Hippocampal formation (tissue), 2 donors: ENCODE results near the gene SOCS3.

Experiments used
- DNase-seq, 2 donors: peaks; one replicate each; lab custom pipeline; 2025; lab: John Stamatoyannopoulos, UW

The SOCS3 gene

DNA sequence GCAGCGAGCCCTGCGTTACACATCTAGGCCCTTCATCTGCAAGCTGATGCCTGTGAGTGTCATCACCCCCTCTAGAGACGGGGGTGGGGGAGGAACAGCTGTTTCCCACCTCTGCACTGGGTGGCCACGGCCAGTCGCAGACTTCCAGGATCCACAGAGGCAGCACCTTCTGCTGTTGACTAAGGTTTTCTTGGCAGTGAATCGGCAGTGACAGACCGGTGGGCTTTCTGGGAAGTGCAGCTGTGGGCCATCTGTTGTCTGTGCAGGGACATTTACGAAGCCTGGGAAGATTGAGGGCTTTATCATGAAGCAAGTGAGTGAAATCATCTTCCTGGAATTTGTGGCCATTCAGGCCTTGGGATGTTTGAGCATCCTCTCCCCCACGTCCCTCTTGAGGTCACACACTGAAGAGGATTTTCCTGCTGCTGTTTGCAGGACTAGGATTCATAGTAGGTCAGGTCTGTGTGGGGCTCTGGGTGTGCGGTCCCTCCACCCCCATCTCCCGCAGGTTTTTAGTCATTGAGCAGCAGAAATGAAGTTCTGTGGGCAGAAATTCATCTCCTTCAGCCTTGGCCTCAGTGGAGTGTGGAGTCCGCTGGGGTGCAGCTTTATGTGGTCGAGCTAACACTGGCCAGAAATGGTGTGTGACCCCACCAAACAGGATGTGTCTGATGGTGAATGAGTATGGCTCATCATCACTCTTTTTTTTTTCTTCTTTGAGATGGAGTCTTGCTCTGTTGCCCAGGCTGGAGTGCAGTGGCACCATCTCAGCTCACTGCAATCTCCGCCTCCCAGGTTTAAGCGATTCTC lies 30.6 kb upstream of the SOCS3 start:
- no peak for DNase-seq

DNA sequence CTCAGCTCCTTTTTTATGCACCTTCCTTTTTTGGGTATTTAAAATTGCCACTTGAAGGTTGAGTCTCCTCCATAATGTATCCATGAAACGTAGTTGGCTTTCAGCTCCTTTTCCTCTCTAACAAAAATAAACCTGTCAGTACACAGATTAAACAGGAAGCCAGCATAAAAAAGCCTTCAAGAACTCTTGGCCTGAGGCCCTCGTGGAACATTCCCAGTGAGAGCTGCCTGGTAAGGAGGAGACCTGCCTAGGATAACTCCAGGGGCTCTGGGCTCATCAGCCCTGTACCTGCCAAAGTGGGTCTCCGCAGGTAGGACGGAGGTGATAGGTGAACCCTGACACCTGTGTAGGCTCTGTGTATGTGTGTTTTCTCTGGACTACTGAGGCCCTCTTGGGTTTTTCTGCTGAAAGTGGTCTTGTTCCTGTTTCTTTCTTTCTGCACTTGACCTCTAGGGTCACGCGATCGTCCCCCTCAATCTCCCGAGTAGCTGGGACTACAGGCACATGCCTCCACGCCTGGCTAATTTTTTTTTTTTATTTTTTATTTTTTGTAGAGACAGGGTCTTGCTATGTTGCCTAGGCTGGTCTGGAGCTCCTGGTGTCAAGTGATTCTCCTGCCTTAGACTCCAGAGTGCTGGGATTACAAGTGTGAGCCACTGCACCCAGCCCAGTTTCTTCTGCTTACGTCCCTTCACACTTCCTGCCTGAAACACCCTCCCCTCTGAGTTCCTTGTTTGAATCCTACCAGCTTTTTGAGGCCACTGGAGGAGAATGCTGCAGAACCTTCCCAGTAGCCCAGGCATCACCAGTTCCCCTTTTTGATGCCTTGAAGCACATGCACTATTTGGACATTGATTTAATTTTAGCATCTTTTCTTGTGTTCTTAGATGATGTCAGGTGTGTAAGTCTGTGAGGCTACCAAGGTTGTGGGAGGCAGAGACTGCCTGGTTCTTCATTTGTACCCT lies 28.4 kb upstream of the SOCS3 start:
- peak in 1 of 2 donors; percentile 30 for DNase-seq

DNA sequence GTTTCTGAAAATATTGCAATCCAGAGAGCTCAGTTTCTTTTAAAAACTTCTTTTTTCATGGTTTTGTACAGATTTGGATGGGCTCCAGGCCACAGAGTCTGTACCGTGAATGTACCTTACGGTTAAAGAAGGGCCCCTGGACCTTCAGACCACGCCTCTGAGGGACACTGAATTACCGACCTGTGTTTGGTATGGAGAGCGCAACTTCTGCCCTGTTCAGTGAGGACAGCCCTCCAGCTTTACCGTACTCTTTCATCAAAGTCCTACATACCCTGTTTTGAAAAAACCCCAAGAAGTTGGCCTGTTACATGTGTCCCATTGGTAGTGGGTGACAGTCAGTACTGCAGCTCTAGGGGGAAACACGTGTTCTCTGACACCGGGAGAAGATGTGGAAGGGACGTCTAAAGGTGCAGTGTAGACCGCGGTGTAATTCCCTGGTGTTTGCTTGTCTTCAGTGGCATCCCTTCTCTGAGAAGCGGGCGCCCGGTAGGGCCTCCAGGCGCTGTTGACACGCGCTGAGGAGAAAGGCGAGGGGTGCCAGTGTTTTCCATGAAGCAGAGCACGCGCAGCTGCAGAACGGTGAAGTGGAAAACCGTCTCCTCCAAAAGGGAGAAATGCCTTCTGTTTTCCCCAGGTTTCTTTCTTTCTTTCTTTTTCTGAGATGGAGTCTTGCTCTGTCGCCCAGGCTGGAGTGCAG lies 24.8 kb upstream of the SOCS3 start:
- no peak for DNase-seq

DNA sequence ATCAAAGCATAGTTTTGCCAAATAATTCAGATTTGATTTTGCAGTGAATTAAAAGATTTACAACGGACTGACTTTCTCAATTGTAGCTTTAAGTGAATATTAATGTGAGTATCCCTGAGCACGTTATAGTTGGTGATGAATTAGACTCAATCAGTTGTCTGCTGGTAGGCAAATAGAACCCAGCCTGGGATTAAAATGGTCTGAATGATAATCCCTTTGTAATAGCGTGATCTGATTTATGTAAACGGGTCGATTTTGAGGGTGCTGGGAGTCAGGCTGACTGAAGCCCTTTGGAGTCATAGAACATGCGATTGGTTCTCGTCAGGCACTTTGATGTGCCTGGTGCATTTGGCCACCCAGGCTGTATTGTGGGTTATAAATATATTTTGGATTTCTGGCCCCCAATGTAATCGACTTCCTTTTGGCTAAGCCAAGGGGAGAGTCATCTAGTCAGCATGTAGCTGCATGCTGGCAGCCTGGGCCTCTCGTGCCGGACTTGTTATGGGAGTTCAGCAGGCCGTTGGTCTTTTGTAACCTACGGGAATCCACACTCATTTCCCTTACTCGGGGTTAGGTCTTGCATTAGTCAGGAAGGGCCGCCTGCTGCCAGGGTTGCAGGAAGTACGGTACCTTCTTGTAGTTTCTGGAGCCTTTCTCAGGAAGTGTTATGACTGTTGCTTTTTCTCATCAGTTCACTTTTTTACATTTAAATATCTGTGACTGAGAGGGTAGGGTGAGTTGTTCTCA lies 24.0 kb upstream of the SOCS3 start:
- no peak for DNase-seq

DNA sequence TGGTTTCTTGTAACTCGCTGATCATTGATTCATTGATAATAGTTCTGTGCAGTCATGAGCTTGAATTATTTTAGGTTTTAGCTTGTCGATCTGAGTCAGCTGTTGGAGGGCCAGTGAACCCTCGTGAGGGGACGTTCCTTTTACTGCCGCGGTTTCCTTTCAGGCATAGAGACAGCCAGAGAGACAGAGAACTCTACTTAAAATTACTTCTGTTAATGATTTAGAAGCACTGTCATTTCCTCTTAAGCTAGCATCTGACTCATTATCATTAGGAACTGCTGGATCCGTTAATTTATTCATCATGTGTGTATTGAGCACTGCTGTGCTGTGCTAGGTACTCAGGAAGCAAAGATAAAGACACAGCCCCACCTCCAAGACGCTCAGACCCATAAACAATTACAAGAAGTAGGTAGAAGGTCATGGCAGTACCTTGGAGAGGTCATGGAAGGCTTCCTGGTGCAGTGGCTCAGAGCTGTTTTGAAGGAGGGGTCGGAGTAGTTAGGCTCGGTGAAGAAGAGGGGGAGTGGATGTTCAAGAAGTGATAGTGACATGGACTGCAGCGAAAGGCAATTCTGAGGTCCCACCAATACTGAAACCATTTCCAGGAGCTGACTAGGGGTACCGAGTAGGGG lies 21.8 kb upstream of the SOCS3 start:
- DNase-seq = no peak

DNA sequence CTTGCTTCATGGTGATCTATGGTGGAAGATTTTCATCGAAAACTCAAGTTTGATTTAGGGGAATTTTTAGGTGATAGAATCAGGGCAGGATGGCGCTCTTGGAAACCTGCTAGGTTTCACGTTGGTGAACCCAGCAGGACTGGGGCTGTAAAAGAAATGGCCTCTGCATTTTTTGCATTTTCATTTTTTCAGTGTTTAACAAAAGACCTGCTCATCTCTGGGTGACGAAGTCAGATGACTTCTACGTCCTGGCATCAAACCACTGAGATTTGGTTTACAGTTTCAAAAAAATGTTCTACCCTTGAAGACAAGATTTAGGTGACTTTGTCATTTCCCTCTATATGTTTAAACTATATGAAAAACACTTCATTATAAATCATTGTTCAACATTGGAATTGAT lies 20.5 kb upstream of the SOCS3 start:
- DNase-seq = no peak

DNA sequence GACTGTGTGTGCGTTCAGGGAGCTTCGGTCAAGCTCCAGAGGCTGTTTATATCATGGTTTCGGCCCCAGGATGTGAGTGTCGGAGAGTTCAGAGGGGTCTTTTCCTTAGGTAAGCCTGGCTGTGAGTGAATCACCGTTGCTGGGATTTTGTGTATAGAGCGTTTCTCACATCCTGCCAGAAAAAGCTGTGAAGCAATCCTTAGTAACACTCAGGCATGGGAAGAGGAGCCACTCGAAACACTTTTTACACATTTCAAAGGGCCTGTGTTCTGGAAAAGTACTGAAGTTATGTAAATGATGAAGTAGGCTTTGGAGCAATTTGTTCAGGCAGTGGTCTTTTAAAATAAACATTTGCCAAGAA lies 19.2 kb upstream of the SOCS3 start:
- DNase-seq = no peak

DNA sequence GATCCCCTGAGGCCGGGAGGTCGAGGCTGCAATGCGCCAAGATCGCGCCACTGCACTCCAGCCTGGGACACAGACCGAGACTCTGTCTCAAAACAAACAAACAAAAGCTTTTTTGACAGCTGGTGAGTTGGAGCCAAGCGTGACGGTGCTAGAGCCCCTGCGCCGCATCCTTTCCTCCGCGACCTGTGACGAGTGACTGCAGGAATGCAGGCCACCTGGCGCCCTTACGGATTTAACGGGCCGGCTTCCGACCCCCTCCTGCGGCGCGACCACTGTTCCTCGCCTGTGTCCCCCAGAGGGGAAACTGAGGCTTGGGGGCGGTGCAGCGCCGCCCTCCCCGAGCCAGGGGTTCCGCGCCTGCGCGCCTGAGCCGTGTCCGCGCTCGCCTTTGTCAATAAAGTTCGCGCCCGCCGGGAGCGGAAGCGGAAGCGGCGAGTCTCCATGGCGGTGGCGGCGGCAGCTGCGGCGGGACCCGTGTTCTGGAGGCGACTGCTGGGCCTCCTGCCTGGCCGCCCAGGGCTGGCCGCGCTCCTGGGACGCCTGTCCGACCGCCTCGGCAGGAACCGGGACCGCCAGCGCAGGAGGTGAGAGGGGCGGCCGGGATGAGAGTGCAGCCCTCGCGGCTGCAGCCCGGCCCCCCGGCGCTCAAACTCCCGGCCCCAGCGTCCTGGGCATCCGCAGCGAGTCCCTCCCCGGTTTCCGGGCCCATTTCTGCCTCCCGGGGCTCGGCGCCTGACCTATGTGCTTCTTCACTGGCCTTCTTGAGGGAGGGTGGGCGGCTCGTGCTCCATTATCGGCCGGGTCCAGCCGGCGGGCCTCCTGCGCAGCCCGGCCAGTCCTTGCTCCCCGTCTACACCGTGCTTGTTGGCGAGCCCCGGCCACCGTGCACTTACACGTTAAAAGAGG lies 18.6 kb upstream of the SOCS3 start, which contains the start of gene PGS1:
PGS1 (plus strand) TSS at position 425 of the 906 bp plus-strand sequence; CDS start at position 442, 17 bp downstream.
- peak; percentile 54 to 78 for DNase-seq

DNA sequence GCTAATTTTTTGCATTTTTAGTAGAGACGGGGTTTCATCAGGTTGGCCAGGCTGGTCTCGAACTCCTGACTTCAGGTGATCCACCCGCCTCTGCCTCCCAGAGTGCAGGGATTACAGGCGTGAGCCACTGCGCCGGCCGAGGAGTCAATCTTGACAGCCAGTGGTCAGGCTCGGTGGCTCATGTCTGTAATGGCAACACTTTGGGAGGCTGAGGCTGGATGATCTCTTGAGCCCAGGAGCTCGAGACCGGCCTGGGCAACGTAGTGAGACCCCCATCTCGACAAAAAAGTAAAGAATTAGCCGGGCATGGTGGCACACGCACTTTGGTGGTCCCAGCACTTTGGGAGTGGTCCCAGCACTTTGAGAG lies 18.0 kb upstream of the SOCS3 start:
- no peak for DNase-seq

DNA sequence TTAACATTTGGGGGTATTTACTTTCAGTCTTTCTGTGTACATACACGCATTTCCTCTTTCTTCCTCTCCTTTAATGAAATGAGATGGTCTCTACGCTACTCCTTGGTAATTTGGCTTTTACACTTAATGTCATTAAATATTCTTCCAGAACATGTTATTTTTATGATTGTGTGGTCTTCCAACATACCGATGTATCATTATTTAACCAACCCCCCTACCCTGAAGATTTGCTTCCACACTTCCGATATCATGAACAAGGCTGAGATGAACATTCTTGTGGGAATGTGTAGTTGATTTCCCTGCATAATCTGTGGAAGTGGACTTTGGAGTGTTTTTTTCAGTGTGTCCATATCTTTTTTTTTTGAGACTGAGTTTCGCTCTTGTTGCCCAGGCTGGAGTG lies 16.3 kb upstream of the SOCS3 start:
- DNase-seq = no peak

DNA sequence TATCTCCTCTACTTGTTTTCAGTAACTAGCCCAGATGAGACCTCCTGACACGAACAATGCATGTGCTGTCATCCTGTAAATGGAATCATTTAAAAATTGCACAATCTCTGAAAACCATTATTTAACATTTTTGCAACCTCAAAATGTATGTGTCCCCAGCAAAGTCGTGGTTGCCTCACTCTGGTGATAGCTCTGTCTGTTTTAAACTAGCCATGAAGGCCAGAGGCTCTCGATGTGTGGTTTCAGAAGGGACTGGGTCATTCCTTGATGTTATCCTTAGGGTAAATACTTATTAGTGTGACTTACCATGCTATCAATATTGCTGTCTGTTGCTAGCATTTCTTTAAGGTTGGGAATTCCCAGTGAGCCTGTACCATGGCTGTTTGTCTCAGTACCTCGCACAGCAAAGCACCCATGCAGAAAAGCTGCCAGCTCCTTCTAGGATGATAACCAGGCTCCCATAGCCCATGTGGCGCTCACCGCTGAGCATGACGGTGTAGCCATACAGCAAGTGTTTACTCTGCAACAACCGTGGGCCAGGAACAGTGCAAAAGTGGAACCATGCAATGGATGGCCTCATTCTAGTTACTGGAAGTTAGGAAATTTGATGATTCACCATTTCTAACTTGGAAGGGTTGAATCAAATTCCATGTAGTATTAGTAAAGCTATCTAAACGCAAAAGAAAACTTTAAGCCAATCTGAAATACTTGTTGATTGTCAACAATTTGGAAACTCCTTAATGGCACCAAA lies 15.7 kb upstream of the SOCS3 start:
- no peak for DNase-seq

DNA sequence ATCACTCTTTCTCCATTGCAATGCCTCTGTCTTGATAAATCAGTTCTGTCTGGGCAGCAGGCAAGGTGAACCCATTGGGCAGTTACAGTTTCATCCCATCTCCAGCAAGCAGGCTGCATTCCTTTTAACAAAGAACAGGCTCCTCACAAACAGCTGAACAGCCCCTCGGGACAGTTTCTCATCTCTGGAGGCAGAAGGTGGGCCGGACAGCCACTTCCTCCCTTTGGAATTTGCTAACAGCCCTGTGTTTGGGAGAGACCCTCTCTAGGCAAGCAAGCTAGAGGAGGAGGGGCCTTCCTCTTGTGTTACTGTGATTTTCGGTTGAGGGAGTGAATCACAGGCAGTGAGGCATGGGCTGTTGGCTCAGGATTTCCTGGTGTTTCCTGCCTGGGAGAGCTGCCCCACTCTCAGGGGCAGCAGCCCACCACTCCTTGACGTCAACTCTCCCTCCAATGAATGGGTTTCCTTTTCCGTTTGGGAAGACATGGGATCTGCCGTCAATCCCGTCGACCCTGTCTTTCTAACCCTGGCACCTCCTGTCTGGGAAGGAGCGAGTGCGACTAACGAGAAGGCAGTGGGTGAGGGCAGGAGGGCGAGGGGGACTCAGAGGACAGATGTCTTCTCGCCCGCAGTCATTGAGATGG lies 14.9 kb upstream of the SOCS3 start:
- no peak for DNase-seq

DNA sequence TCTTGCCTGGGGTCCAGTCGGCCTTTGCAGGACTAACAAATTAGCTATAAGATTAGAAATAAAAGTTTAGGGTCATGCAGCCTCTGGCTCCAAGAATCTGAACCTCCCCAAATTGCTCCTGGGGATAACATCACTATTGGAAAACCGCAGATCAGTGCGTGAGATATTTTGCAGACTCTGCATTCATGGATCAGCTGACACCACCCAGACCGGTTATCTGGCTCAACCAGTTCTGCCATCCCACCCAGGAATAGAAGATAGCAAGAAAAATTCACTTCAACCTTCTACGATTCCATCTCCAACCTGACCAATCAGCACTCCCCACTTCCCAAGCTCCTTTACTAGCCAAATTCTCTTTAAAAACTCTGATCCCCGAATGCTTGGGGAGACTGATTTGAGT lies 14.3 kb upstream of the SOCS3 start:
- no peak for DNase-seq

DNA sequence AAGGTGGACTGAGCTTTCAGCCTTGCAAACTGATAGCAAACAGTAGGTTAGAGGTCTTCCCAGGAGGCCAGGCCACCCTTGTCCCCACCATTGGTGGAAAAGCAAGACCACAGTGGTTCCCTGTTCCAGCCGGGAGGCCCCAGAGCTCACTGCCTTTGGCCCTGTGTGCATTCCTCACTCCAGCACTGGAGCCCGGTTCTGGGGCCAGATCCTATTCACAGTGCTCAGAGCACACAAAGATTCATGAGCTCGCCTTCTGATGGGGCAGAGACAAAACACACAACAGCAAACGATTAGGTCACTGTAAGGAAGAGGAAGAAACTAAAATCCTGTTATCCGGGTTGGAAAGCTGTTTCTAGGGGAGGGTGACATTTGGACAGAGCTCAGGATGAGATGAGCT lies 13.0 kb upstream of the SOCS3 start:
- no peak for DNase-seq

DNA sequence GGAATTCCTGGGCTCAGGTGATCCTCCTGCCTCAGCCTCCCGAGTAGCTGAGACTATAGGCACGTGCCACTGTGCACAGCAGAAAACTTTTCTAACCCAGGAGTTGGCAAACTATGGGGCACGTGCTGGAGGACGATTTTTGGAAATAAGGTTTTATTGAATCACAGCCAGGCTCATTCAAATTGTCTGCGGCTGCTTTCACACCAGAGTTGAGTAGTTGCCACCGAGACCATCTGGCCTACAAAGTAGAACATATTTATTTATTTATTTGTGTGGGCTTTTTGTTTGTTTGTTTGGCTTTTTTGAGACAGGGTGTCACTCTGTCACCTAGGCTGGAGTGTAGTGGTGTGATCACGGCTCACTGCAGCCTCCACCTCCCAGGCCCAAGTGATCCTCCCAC lies 11.2 kb upstream of the SOCS3 start:
- DNase-seq = no peak

DNA sequence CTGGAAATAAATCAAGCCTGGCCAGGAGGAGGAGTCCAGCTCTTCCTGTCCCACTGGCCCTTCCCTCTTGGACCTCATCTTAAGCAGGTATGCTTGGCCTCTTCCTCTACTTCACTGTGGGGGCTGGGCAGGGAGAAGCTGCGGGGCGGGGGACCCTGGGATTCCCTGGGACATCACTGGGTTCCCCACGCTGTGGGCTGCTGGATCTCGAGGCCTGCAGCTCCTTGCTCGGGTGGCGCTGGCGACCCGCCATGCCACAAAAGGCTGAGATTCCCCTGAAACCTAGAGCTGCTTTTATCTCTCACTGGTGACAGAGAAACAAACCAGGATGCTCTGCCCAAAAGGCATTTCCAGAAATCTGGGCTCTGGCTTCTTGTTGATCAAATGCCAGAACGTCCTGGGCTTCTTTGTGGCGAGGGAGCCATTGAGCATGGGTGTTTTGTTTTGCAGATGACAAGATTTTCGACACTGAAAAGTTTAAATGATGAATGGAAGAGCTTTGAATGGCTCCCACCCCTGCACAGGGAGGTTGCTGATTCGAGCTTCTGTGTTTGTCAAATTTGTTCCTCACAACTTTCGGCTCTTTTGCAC lies 10.0 kb upstream of the SOCS3 start:
- no peak for DNase-seq

DNA sequence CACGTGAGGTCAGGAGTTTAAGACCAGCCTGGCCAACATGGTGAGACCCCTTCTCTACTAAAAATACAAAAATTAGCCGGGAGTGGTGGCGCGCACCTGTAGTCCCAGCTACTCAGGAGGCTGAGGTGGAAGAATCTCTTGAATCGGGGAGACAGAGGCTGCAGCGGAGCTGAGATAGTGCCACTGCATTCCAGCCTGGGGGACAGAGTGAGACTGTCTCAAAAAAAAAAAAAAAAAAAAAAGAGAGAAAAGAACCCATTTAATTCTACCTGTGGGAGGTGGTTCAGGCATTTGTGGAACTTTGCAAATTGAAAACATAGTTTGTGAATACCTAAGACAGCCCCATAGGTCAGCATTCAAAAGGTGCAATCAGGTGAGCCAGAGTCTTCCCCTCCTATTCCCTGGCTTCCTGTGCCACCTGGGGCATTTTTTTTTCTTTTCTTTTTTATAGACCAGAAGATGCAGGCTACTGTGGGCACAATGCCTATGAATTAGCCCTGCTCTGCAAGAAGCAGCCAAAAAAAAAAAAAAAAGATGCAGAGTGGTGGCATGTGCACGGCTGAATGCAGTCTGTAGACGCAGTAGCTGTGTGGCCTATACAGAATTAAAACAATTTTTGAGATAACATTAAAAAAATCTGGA lies 9.1 kb upstream of the SOCS3 start:
- no peak for DNase-seq

DNA sequence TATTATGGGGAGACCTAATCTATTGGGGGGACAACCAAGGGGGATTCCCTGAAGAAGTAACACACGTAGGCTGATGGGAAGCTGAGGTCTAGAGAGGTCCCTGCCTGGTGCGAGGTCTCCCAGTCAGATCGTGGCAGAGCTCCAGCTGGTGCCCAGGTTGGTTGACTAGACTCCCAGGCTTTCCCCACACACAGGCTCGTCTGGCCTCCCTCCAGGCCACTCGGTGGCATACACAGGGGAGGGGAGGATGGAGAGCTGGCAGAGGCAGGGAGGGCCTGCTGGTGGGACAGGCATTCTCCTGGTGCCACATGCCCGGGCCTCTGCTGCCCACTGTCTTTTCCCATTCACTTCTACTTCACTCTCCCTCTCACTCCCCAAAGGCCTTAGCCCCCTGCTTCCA lies 8.5 kb upstream of the SOCS3 start:
- DNase-seq = no peak
